ENCODE data around the gene DNAH6. TPM values are rescaled to one million over a fixed set of nuclear protein-coding genes. Genes with fewer than 3 reads are reported as not detected.

DNAH6 gene
- total RNA-seq, 6 experiments from 2014 or later: 0.66 to 2.3 (median 1.3) TPM

DNA sequence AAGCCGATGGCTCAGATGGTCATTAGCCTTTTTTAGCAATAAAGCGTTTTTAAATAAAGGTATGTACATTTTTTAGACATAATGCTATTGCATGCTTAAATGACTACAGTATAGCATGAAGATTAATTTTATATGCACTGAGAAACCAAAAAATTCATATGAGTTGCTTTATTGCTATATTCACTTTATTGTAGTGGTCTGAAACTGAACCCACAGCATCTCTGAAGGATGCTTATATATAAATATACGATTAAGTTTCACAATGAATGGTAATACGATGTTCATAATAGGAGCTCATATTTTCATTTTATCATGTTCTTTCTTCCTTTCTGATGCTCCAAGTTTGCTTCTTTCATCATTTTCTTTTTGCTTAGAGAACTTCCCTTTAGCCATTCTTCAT lies 132.8 kb downstream of the DNAH6 start:
- no peaks in the 10 kb centered on the region for H3K27me3 ChIP-seq
- WGBS (ENCODE audit: insufficient coverage, low coverage, low lambda C conversion rate, missing lambda C conversion rate): 88% methylated on average over 4 of the region's 4 CpGs
- no peak for TF ChIP-seq POLR2A (IDR thresholded peaks at IDR 0.05)
- TF ChIP-seq CTCF (IDR thresholded peaks at IDR 0.05): no peak

GRCh38 chr2:84649487-84650142 lies 133.3 kb downstream of the DNAH6 start:
- DNase-seq: no peak
- 90% methylated on average over 2 of the region's 2 CpGs for WGBS (ENCODE audit: insufficient coverage, low coverage, low lambda C conversion rate, missing lambda C conversion rate)
- intact Hi-C loops (cut with DNase I): loop anchor here in 1 of 2 donors (10.0 kb wide), 1 partner anchor 145 kb away; no protein-coding TSS in a partner anchor
- ATAC-seq: no peak
- TF ChIP-seq CTCF (IDR thresholded peaks at IDR 0.05): no peak
- no peak for TF ChIP-seq POLR2A (IDR thresholded peaks at IDR 0.05)
- Histone ChIP-seq H3K4me1 (no peaks in the 10 kb centered on the region), H3K4me3 (no peak overlapping the region), H3K27me3 (no peaks in the 10 kb centered on the region), H3K9me3 (no peaks in the 10 kb centered on the region), H3K27ac (no peak overlapping the region), H3K36me3 (no peaks in the 10 kb centered on the region)

More for the DNA sequence above, 132.8 kb downstream of the DNAH6 start:
- no peaks in the 10 kb centered on the region for H3K9me3 ChIP-seq
- intact Hi-C loops (cut with DNase I): no loop called here
- ATAC-seq (no peak), DNase-seq (no peak)
- H3K4me1 ChIP-seq: no peaks in the 10 kb centered on the region
- H3K27ac ChIP-seq: no peak overlapping the region
- no peaks in the 10 kb centered on the region for H3K36me3 ChIP-seq
- H3K4me3 ChIP-seq: no peak overlapping the region

- Histone ChIP-seq H3K9me3 (no peaks in the 10 kb centered on the region), H3K27ac (no peak overlapping the region), H3K36me3 (no peaks in the 10 kb centered on the region), H3K4me1 (no peaks in the 10 kb centered on the region), H3K4me3 (no peak overlapping the region), H3K27me3 (no peaks in the 10 kb centered on the region)
- intact Hi-C loops (cut with DNase I): loop anchor here in 1 of 2 donors (10.0 kb wide), 1 partner anchor 148 kb away; no protein-coding TSS in a partner anchor
- TF ChIP-seq CTCF (IDR thresholded peaks at IDR 0.05) (no peak), POLR2A (IDR thresholded peaks at IDR 0.05) (no peak)
- 79% methylated on average over 1 of the region's 1 CpG for WGBS (ENCODE audit: insufficient coverage, low coverage, low lambda C conversion rate, missing lambda C conversion rate)
- ATAC-seq: no peak
- no peak for DNase-seq
Observed at GRCh38 chr2:84652431-84652830, 136.1 kb downstream of the DNAH6 start.

- intact Hi-C loops (cut with DNase I): loop anchor here in 1 of 2 donors (10.0 kb wide), 1 partner anchor 149 kb away; no protein-coding TSS in a partner anchor
- TF ChIP-seq POLR2A (IDR thresholded peaks at IDR 0.05) (no peak), CTCF (IDR thresholded peaks at IDR 0.05) (peak in 2 of 4 donors; percentile 7 to 13)
Observed at GRCh38 chr2:84653302-84653701, 137.0 kb downstream of the DNAH6 start.

More at GRCh38 chr2:84653302-84653701, 137.0 kb downstream of the DNAH6 start:
- Histone ChIP-seq H3K4me3 (no peak overlapping the region), H3K9me3 (no peaks in the 10 kb centered on the region), H3K4me1 (no peaks in the 10 kb centered on the region), H3K27me3 (no peaks in the 10 kb centered on the region), H3K27ac (no peak overlapping the region), H3K36me3 (no peaks in the 10 kb centered on the region)
- DNase-seq (no peak), ATAC-seq (no peak)
- 82% methylated on average over 3 of the region's 3 CpGs for WGBS (ENCODE audit: insufficient coverage, low coverage, low lambda C conversion rate, missing lambda C conversion rate)

Data from right lobe of liver (tissue), 6 donors.